AG09319 (cell line): Measurements from ENCODE around the gene CADM1.

ENCODE experiments used
- DNase-seq: peaks from one replicate; pipeline ENCODE4 v3.0.0-alpha.2; 2010; ENCODE audit warnings: low read depth; ENCODE audit errors: extremely low read depth
- TF ChIP-seq, protein P1 (sequence below): IDR thresholded peaks from 2 replicates; pipeline ENCODE4 v1.5.1; 2011; ENCODE audit warnings: low read depth, mild to moderate bottlenecking, inconsistent platforms, low read length, moderate library complexity

Gene CADM1

DNA sequence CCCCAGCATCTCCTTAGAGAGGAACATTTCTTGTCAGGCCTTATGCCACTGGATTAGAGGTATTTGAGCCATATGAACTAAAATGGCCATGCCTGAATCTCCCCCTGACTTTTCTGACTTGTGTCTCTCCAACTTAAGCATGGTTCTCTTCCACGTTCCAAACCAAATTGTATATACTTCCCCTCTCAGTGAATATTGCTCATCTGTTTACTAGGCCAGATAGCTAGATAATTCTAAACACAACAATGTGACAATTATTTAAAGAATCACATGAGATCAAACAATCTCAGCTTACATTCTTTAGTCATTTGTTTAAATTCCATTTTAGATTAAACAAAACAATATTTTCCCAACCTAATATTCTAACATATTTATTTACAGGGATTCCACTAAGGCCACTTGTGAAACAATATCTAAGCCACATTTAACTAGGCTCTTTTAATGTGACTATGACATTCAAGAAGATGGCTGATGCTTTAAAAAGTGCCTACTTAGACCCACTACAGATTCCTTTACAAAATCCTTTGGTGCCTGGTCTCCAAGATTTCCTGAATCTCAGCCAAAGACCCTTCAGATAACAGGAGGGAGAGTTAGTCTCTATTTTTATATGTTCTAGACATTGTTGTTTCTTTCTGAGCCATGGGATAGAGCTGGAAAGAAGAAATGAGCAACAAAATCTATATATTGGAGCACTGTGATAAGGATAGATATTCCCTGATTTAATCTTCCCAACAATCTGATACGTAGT, 105.7 kb downstream of the CADM1 start:
- no peak for DNase-seq
- TF ChIP-seq, protein P1, sequence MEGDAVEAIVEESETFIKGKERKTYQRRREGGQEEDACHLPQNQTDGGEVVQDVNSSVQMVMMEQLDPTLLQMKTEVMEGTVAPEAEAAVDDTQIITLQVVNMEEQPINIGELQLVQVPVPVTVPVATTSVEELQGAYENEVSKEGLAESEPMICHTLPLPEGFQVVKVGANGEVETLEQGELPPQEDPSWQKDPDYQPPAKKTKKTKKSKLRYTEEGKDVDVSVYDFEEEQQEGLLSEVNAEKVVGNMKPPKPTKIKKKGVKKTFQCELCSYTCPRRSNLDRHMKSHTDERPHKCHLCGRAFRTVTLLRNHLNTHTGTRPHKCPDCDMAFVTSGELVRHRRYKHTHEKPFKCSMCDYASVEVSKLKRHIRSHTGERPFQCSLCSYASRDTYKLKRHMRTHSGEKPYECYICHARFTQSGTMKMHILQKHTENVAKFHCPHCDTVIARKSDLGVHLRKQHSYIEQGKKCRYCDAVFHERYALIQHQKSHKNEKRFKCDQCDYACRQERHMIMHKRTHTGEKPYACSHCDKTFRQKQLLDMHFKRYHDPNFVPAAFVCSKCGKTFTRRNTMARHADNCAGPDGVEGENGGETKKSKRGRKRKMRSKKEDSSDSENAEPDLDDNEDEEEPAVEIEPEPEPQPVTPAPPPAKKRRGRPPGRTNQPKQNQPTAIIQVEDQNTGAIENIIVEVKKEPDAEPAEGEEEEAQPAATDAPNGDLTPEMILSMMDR: no peak

DNA sequence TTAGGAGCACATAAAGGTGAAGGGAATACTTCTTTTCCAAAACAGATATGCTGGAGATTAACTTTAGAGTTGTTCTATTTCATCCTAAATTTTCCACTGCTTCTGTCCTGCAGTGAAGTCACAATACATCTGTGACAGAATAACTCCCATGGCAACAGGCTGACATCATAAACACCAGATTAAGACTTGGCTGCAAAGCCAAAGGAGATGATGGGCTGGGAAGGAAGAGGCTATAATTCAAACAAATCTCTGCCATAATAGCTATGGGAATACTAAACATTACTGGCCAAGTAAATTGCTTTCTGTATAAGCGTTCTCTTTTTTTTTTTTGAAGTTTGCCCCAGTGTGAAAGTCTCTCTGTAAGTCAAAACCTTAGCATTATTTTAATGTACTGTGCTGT, 107.7 kb downstream of the CADM1 start:
- TF ChIP-seq, protein P1: no peak
- no peak for DNase-seq

DNA sequence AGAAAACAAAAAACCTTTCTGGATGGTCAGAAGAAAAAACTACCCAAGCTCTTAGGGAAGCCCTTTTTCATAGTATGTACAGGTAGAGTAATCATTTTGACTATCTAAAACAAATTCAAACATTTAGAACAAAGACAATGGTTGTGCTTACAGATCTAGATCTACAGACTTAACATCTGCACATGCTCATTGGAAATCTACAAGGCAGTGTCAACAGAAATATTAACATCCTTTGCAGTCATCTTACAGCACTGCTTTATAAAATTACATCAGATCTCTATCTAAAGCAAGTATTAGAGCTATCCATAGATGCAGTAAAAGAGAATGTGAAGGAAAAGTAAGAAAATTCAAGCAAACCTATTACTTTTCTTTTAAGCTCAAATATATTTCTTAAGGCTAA, 110.3 kb downstream of the CADM1 start:
- TF ChIP-seq, protein P1: no peak

DNA sequence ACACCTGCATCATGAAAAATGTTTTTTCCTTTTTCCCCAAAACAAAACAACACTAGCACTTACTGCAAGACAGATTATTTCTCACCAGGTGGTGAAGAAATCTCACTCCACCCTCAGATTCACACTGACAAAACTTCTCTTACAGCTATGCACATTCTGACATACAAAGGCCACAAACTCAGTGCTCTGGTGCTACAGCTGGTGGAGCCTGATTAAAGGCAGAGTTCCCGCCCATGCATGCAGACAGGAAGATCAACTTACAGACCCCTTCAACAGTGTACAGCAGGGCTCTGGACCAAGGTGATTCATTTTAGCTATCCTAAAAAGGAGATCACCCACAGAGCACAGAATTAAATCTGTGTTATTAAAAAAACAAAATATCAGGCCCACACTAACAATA, 112.6 kb downstream of the CADM1 start:
- TF ChIP-seq, protein P1: no peak
- no peak for DNase-seq

More for the DNA sequence above, 110.3 kb downstream of the CADM1 start:
- no peak for DNase-seq

DNA sequence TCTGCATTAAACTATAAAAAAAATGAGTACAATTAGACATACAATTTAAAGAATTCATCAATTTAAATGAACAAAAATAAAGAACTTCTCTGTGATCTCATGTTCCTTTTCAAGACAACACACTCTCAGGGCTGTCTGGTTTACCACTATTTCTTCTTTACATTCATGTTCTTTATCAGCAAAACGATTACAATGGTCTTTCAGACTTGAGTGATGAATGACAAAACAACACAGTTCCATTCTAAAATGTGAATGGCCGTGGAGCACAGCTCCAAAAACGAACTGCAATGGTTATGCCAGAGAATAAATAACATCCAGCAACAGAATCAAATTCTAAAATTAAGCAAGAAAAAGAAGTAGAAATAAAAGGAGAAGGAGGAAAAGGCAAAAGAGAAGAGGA, 113.1 kb downstream of the CADM1 start:
- TF ChIP-seq, protein P1: no peak
- no peak for DNase-seq

DNA sequence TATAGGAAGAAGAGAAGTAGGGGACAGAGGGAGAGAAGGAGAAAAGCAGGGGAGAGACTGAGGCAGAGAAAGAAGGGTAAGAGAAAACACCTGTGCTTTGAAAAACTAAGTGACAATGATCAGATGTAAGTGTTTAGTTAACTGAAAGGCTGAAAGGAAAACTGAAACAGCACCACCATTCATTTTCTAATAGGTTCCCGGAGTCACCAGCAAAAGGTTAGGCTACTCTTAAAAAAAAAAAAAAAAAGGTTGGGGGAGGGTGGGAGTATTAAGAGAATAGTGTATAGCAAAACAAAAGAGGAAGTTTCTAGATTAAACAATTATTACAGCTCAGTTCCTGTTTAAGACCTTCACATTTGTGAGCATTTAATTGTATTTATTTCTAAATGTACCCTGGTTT, 113.8 kb downstream of the CADM1 start:
- DNase-seq: no peak
- TF ChIP-seq, protein P1: no peak

DNA sequence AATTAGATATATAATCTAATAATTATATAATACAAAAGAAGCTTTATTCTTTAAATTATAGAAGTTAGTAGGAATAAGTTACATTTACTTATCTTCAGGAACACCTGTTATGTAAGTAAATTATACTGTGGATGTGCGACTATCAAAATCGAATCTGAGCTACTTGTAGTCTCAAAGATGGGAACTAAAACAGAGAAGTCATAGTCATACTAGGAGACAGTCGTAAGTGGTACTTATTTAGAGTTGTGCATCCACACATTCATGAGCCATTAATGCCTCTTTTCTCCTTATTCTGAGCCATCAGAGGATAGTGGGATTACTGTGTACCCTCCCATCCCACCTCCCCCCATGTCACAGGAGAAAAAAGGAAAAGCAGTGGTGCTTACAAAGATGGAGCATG, 114.4 kb downstream of the CADM1 start:
- no peak for DNase-seq
- TF ChIP-seq, protein P1: no peak
